ENCODE data around the gene IRX6.
A peak's percentile ranks its signal among the peaks of the same experiment; 100 is the strongest.

IRX6 gene

DNA sequence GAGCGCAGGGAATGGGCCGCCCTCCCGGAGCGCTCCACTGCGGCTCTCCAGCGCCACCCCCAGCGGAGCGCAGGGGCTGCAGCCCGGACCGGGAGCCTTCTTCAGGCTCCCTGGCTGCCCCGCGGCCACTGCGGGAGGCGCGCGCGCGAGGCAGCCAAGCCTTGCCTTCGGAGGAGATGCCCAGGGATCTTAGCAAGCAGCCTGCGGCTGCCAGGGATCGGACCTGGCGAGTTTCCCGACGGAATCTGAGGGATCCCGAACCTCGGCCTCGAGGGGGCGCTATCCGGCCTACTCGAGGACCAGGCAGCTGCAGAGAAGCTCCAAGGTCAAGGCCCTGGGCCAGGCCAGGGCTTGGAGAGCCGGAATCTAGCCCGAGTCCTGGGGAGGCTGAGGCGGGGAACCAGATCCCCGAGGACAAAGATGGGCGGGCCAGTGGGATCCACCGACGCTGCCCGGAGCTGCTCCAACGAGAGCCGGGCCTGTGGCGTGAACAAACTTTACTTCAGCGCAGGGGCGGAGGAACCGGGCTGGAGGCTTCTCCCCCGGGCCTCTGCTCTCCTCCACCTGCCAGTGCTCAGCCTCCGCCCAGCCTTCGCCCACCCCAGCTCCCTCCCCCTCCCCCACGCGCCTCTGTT is at the start of gene IRX6:
IRX6 (plus strand) TSS at position 567 of the 635 bp plus-strand sequence. CDS start 889 bp downstream, outside the sequence.
- DNase-seq (ENCODE audit: low read depth): peak; percentile 16

DNA sequence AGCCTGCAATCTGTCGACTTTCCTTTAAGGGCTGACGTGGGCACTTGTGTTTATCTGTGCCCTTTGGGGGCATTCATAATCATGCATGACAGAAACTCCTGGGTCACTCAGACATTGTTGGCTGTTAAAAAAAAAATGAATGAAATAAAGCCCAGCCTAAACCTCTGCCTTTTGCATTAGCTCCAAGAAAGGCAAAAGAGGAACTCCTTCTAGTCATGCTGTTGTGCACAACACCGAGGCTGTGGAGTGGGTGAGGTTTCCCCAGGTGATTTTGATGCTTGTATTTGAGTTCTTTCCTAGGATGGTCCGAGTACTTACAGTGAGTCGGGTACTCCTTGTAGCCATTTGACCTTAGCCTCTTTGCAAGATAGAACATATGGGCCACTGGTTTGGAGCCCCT is 49.6 kb upstream of the IRX6 start:
- no peak for DNase-seq (ENCODE audit: low read depth)

DNA sequence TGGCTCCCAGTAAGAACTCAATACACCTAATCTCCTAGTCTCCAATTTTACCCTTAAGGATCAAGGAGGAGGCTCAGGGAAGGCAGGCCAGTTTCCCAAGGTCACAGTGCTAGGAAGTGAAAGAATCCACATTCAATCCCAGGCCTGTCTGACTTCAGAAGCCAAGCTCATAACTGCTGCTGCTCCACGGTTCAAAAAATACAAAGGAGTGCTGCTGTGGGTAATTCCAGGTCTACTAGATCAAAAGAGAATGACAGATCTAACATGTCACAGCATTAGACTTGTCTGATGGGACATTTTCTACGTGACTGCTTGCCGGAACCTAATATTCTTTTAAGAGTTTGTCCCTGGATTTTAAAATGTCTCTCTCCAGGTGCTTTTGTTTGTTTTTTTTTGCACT is 48.8 kb upstream of the IRX6 start:
- DNase-seq (ENCODE audit: low read depth): no peak

DNA sequence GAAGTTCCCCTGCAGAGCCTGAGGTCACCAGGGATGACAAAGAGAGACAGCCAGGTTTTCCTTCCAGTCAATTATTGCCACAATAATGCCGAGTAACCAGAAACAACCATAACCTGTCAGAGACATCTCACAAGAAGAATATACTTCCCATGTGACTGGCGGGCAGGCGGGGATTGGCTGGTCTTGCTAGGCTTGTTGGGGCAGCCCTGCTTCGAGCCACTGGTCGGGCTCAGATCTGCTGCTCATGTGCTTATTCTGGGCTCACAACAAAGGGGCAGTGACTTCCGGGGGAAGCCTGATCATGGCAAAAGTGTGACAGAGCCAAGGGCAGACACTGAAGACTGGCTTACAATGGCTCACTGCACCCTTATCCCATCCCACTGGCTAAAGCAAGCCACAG is 48.1 kb upstream of the IRX6 start:
- DNase-seq (ENCODE audit: low read depth): no peak

DNA sequence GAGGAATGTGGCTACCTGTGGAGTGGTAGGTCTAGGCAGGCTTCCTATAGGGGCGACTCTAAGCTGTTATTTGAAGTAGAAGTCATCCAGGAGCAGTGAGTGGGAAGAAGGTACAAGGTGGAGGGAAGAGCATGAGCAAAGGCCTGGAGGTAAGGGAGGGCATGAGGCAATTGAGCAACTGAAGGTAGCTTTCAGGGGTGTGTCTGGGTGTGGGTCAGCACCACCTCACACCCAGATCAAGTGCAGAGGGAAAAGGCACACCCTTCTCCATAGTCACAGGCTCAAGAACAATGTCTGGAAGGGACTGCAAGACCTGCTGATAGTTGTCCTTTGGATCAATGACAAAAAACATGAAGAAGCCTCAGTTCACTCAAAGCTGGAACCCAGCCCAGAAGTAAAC is 46.5 kb upstream of the IRX6 start:
- no peak for DNase-seq (ENCODE audit: low read depth)

DNA sequence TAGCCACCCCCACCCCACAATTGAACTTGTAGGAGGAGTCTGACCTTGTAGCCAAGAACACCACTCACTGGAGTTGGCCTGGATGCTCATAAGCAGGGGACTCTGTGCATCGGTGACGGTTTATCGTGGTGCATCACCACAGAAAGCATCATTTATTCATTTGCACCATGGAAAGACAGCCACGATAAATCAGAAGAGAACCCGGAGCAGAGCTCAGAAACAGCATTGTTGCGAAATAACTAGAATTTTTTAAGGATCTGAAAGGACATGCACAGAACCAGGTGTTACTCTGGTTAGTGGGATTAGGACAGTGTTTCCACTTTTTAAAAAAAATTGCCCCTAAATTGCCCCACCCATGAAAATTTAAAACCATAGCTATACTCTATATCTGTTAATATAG is 44.4 kb upstream of the IRX6 start:
- DNase-seq (ENCODE audit: low read depth): no peak

DNA sequence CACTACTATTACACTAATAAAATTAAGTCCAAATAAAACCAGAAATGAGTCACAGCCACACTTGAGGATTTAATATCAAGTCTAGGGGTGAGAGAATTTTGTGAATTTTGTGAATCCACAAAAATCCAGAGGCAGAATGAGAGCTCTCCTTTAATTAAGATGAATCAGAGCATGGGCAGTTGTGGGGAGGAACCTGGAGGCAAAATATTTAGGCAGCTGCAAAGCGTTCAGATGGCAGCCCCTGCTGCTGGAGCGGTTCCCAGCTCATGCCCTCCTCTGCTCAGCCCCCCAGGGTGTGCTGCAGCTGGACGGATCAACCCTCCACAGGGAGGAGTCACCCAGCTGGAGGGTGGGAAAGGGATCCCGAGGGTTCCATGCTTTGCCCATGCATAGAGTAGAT is 43.4 kb upstream of the IRX6 start:
- DNase-seq (ENCODE audit: low read depth): peak; percentile 34

DNA sequence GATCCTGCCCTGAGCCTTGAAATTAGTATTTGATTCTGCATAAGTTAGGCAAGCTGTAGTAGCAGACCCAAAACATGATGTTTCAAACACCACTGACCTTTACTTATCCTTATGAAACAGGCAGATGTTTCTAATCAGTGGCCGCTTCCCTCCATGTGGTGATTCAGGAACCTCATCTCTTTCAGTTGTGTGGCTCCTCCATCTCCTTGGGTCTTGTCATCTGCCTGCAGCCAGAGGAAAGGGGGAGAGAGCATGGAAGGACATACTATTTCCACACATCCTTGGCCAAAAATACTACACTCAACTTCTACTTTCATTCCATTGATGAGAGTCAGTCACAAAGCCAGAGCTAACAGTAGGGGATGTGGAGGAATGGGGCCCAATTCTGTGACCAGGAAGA is 41.6 kb upstream of the IRX6 start:
- peak; percentile 57 for DNase-seq (ENCODE audit: low read depth)

DNA sequence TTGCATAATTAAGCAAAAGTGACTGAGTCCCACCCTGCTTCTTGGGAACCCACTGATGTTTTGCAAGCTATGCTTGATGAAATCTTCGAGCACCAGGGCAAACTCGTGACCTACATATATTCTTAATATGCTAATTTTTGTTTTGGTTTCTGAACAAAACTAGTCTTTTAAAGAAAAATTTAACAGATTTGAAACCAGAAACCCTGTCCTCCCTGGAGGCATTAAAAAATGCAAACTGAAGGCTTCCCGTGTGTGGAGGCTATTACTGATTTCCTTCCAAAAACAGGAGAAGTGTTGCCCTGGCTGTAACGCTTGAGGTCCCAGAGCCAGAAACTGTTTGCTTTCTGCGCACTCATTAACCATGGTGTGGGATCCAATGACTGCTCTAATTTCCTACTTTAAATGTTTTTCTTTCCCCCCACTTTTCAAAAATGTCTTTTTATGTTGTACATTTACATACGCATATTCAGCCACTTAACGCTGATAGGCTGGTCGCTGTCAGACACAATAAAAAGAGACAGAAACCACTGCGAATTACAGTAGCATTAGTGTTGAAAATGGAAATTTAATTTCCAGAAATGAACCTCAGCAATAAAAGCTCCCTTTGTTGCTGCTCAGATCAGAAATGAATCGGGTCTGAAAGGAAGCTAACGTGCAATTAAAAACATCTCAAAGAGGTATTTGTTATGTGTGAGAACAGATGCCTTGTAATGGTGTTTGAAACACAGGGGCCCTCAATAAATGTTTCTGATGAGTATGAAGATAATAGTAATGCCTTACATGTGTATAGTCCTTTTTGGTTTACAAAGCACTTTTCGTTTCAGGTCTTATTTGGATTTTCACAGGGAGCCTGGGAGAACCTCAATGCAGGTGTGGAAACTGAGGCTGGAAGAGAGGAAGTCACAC is 39.9 kb upstream of the IRX6 start:
- DNase-seq (ENCODE audit: low read depth): peak; percentile 62

DNA sequence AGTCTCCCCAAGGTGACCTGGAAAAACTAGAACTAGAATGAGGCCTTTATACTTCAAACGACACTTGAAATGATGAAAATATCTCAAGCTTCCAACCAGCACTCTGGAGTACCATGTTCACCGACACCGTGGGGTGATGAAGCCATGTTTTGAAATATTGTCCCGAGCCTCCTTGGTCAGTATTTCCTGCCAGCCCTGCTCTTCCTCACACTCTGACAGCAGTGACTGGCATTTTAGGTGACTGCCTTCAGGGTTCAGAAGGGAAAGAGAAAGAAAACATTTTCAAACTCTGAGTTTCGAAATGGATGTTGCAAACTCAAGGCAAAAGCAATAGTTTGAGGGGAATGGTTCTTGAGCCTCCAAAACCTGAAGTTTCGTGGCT is 39.3 kb upstream of the IRX6 start:
- no peak for DNase-seq (ENCODE audit: low read depth)

DNA sequence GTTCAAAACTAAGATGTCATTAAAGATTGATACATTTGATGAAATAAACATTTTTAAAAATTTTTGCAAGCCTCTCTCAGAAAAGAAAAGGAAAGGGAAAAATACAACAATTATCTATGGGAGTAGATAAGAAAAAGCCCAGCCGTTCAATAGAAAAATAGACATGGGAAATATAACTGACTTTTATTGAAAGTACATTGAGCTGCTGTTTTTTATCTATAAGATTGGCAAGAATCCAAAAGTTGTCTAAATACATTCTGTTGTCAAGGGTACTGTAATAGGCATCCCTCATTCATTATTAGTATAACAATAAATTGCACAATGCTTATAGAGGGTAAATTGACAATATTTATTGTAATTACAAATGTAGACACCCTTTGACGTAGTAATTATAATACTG is 38.4 kb upstream of the IRX6 start:
- no peak for DNase-seq (ENCODE audit: low read depth)

DNA sequence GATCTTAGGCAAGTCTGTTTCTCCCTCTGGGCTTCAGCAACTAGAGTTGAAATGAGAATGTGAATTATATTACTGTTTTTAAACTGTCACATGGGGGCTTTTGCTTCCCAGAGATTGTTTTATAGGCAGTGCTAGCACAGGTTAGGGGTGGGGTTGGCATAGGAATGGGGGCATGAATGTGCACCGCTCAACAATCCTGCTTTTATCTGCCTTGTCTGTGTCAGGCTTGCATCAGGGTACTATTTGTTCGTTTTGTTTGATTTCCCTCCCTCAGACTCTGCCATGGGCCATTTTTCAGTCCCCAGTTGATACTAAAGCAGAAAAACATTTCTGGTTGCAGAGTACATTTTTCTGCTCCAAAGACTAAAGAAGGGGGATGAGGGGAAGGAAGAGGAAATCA is 34.6 kb upstream of the IRX6 start:
- no peak for DNase-seq (ENCODE audit: low read depth)

DNA sequence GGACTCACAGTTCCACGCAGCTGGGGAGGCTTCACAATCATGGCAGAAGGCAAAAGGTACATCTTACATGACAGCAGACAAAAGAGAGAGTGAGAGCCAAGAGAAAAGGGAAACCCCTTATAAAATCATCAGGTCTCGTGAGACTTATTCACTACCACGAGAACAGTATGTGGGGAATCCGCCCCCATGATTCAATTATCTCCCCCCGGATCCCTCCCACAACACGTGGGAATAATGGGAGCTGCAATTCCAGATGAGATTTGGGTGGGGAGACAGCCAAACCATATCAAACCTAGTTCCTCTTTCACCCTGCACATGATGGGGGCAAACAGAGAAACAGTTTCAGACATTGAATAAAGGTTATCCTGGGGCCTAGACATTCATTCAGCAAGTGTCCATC is 32.2 kb upstream of the IRX6 start:
- DNase-seq (ENCODE audit: low read depth): no peak

DNA sequence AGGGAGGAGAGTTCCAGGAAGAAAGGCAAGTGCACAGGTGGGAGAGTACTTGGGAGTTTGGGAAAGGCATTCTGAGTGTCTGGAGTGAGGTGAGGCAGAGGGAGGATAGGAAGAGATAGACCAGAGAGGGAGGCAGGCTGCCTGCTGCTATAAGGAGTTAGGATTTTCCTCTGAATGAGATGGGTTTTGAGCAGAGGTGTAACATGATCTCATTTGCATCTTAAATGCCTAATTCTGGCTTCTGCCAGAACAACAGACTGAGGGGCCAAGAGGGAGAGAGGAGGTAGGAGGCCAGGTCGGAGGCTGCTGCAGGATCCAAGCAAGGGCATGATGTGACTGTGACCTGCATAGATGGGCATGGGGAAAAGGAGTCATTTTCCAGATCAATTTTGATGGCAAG is 31.5 kb upstream of the IRX6 start:
- DNase-seq (ENCODE audit: low read depth): no peak

DNA sequence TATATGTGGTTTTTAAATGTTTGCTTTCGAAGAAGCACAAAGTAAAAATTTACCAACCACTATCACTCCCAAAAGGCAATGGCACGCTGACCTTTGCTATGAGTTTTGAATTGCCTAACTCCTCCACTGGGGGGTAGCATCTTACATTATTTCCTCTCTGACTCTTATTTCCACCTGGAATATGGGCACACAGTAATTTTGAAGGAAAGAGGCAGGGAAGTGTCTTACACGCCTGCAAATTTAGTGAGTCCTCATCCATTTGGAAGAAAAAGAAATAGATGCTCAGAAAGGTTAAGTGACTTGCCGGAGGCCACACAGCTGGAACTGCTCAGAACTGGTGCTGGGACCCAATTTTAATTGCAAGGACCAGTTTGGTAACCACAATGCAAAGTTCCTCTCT is 29.9 kb upstream of the IRX6 start:
- no peak for DNase-seq (ENCODE audit: low read depth)

DNA sequence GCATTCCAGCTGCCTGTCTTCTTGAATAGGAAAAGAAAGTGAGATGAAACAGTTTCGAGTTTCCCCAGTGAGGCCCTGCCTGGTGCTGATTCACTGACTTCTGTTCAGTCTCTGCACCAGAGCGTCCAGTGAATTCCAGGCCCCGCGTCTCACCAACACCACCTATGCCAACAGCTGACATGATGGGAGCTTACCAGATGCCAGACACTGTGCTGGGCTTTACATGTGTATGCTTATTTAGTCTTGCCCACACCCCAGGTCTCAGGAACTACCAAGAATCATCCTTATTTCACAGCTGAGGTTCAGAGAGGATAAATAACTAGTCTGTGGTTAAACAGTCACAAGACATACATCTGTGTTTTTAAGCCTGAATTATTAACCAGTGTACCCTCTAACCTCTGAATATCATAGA is 29.1 kb upstream of the IRX6 start:
- no peak for DNase-seq (ENCODE audit: low read depth)

DNA sequence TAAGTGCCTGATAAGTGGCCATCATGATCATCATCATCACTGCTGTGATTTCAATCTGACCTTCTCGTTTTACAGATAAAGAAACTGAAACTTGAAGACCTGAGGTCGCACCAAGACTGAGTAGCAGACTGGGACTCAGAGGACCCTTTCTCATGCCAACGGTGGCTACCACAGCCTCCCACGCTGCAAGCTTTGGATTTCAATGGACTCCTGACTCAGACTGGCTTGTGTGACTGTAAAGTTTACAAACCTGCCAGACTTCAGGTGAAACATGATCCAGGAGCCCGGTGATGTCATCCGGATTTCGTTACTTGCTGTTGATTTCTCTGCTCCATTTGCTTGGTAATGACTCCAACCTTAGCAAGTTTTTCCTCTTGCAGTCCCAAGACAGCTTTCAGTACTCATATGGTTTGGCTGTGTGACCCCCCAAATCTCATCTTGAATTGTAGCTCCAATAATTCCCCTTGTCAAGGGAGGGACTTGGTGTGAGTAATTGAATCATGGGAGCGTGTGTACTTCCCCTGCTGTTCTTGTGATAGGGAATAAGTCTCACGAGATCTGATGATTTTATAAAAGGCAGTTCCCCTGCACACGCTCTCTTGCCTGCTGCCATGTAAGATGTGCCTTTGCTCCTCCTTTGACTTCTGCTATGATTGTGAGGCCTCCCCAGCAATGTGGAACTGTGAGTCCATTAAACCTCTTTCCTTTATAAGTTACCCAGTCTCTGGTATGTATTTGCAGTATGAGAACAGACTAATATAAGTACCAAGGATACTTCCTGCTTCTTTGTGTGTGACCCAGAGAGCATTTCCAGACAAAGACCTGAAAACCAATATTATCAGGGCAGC is 26.7 kb upstream of the IRX6 start:
- DNase-seq (ENCODE audit: low read depth): no peak

DNA sequence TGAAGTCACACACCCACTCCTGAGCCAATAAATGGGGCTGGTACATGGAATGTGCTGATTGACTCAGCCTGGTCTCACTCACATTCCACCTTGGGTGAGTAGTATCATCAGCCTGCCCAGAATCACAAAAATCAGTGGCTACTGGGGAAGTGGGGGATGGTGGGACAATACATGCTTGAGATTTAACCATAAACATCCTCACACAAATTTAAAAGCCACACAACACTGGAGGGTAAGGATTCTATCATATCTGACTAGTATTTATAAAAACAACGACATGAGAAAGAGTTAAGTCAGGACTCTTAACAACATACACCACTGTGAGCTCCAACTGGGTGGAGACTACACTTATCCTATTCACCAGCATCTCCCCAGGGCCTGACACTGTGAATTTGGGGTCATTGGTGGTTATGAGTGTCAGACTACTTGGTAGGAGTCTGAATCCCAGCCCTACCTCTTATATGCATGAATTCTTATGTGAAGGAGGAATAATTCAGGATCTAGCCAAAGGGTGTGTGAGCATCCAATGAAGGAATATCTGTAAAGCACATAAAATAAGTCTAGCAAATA is 26.0 kb upstream of the IRX6 start:
- DNase-seq (ENCODE audit: low read depth): no peak

DNA sequence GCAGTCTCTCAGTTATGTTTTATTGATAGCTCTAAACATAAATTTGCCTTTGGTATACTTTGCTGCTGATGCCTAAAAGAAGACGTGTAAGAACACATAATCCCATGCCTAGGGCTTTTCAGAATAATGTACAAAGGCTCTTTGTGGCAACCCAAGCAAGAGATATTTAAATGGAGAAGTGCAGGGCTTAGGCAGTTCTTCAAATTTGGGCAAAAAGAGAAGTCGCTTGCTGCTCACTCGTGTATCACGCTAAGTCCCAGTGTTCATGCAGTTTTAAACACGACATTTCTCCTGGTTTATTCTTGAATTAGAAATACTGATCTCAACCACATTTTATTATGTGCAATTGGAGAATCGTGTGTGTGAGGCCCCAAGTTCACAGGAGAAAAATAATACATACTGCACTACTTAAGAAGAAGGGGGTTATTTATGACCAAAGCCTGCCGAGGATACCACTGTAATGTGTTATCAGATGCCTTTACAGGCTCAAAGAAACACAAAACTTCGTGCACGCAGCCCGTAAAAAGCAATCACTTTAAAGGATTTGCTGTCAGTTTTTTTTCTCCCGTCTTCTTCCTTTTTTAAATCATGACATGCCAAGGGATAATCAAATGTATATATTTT is 22.5 kb upstream of the IRX6 start:
- DNase-seq (ENCODE audit: low read depth): no peak

DNA sequence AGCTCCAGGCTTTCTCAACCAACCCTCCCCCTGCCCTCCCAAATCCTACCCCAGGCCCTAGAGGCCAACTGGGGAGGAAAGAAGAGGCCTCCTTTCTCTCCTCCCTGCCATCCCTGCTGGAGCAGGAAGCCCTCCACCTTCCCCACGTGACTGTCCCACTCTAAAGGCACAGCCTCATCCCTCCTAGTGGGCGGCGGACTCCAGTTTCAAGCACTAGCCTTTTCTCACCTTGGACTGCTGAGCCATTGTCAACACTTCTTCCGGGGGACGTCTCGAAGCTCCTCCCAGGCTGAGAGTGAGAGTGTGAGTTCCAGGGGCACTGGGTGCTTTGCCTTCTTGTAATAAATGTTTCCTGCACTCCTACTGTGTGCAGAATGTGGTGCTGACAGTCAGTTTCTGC is 21.4 kb upstream of the IRX6 start:
- DNase-seq (ENCODE audit: low read depth): no peak

DNA sequence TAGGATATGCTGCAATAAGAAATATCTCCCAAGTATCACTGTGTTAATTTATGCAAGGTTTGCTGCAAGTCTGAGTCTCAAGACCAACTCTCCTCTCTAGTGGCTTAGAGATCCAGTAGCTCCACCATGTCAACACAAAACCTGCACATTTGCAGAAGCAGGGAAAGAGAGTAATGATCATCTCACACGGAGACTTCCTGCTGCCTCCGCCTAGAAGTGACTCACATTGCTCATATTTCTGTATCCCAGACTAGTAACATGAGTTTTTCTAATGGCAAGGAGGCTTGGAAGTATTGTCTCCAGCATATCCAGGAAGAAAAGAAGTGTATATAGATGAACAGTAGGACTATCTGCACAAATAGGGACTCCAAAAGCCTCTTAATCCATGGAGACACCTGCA is 15.0 kb upstream of the IRX6 start:
- DNase-seq (ENCODE audit: low read depth): no peak

DNA sequence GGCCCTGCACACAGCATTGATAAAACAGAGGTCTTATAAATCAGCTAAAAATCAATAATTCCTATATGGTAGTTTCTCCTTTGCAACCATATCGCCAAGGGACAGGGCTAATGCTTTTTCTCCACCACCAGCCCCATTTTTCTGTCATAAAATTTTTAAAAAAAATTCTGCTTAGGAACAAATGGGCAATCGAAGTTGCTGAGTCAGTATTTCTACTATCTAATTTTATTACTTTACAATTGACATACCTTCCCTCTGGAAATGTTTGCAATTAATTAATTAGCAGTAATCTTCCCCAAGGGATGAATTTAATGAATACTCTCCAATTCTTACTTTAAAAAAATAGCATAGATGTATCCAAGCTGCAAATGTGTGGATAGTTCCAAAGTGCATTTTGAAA is 1.7 kb upstream of the IRX6 start:
- DNase-seq (ENCODE audit: low read depth): no peak

Measured in fibroblast of the conjunctiva (primary cell).